ENCODE results near the gene PLCB2.

DNA sequence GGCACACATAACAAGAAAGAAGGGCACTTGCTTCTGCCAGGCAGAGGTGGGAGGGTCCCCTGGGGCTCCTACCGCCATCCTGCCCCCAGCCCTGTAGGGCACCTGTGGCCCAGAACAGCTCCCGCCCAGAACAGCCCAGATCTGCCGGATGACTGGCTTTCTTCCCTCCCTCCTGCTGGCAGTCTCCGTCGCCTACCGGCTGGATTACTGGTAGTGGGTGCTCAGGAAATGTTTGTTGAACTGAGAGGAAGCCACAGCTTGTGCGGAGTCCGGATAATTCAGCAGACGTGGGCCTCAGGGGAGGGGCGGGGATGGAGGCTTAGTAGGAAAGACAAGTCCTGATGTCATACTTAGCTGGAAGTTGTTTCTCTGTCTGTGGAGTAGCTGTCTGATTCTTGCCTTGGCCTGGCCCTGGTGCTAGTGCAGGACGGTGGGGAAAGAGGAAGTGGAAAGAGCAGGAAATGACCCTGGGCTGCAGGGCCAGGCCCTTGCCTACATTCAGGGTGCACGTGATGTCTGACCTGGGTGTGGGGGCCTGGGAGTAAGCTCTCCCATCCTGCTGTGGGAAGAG lies 26.3 kb upstream of the PLCB2 start:
- TF ChIP-seq EZH2 (IDR thresholded peaks at IDR 0.05; ENCODE audit: low read depth): no peak
- TF ChIP-seq, protein P1, sequence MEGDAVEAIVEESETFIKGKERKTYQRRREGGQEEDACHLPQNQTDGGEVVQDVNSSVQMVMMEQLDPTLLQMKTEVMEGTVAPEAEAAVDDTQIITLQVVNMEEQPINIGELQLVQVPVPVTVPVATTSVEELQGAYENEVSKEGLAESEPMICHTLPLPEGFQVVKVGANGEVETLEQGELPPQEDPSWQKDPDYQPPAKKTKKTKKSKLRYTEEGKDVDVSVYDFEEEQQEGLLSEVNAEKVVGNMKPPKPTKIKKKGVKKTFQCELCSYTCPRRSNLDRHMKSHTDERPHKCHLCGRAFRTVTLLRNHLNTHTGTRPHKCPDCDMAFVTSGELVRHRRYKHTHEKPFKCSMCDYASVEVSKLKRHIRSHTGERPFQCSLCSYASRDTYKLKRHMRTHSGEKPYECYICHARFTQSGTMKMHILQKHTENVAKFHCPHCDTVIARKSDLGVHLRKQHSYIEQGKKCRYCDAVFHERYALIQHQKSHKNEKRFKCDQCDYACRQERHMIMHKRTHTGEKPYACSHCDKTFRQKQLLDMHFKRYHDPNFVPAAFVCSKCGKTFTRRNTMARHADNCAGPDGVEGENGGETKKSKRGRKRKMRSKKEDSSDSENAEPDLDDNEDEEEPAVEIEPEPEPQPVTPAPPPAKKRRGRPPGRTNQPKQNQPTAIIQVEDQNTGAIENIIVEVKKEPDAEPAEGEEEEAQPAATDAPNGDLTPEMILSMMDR (conservative IDR thresholded peaks at IDR 0.05): no peak
